Lower leg skin (tissue), 4 donors: ENCODE data around the gene LIPC. TPM values are rescaled to one million over a fixed set of nuclear protein-coding genes. Genes with fewer than 3 reads are reported as not detected.

Experiments
- DNase-seq, 2 donors: peaks; one replicate each; pipeline ENCODE4 v3.0.0-alpha.2; 2019; ENCODE audit warnings: low spot score in 2 of 2
- H3K4me3 ChIP-seq: fragments of 200-600 bp; sonication (generic); 2 replicates; pipeline ENCODE4 v1.5.1; 2017; ENCODE audit warnings: mild to moderate bottlenecking, low read depth; ENCODE audit not compliant: poor library complexity, severe bottlenecking
- CTCF ChIP-seq, 3 donors: fragments of 450-650 bp; IDR thresholded peaks; one replicate each; pipeline ENCODE4 v1.5.1; 2016; ENCODE audit warnings: antibody characterized with exemption in 3 of 3, mild to moderate bottlenecking in 3 of 3, moderate library complexity in 2 of 3
- POLR2A ChIP-seq, 2 donors: fragments of 450-650 bp; IDR thresholded peaks; one replicate each; pipeline ENCODE4 v1.6.1; 2016 to 2017; ENCODE audit warnings: antibody characterized with exemption in 2 of 2, mild to moderate bottlenecking in 1 of 2, moderate library complexity in 1 of 2
- WGBS, 2 donors: methylation state at CpG; one replicate each; pipeline ENCODE4 v1.1.5; 2018; 5-methylcytosine and 5-hydroxymethylcytosine counted together
- intact Hi-C: fragments of 100-400 bp; cut with DNase I; formaldehyde crosslinking; loops from one replicate; pipeline ENCODE4 v1.15.0; 2023; ENCODE audit warnings: low total_unique reads
- total RNA-seq, 4 donors: library from RNA; depleted of rRNA; stranded (reverse); fragments of >200 nt; gene quantifications; one replicate each; pipeline ENCODE4 v1.1.0, GENCODE V29; 2016

LIPC gene
- total RNA-seq, 4 donors from 2014 or later = 0.13 to 0.71 TPM; not detected in 2

DNA sequence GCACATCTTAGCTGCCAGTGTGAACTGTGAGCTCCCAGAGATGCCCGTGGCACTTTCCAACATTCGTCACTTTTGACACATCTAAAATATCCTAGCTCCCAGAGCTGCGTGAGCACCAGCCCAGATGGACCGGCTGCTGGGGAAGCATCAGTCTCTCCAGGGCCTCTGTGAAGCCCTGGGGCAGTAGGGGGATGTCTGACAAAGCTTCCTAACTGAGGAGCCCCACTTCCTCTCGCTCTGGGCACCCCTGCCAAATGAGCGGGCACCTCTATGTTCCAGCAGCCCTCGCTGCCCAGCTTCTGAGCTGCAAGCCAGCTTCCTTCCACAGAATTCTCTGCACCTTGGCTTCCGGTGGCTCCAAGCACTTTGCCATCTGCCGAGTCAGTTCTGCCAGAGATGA lies 91.1 kb downstream of the LIPC start:
- WGBS, 2 donors = 40 to 45% methylated on average over 9 of the region's 9 CpGs
- TF ChIP-seq CTCF (IDR thresholded peaks at IDR 0.05) (no peak), POLR2A (IDR thresholded peaks at IDR 0.05) (no peak)
- intact Hi-C loops = no loop called here
- peak in 1 of 2 donors; percentile 78 for DNase-seq
- no peak overlapping the region for H3K4me3 ChIP-seq

DNA sequence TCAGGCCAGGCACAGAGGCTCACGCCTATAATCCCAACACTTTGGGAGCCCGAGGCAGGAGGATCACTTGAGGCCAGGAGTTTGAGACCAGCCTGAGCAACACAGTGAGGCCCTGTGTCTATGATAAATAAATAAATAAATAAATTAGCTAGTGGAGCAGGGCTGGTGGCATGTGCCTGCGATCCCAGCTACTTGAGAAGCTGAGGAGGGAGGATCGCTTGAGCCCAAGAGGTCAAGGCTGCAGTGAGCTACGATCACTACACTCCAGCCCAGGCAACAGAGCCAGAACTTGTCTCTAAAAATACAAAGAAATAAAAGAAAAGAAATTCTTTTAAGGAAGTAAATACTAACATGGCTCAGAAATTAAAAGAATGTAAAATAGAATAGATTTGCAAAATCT lies 91.8 kb downstream of the LIPC start:
- no peak for TF ChIP-seq CTCF (IDR thresholded peaks at IDR 0.05)
- no peak for TF ChIP-seq POLR2A (IDR thresholded peaks at IDR 0.05)
- WGBS, 2 donors = 90 to 91% methylated on average over 5 of the region's 5 CpGs
- intact Hi-C loops = no loop called here
- H3K4me3 ChIP-seq = no peak overlapping the region
- peak in 1 of 2 donors; percentile 59 for DNase-seq

- 60 to 70% methylated on average over 2 of the region's 2 CpGs for WGBS, 2 donors
- TF ChIP-seq CTCF (IDR thresholded peaks at IDR 0.05) = no peak
- TF ChIP-seq POLR2A (IDR thresholded peaks at IDR 0.05) = no peak
- intact Hi-C loops = no loop called here
- H3K4me3 ChIP-seq = no peak overlapping the region
- no peak for DNase-seq
These were observed 92.5 kb downstream of the LIPC start for GRCh38 chr15:58524247-58524646.

GRCh38 chr15:58525991-58526421 lies 94.2 kb downstream of the LIPC start:
- DNase-seq = peak in 1 of 2 donors; percentile 76
- no peak for TF ChIP-seq CTCF (IDR thresholded peaks at IDR 0.05)
- TF ChIP-seq POLR2A (IDR thresholded peaks at IDR 0.05) = no peak
- H3K4me3 ChIP-seq = no peak overlapping the region
- intact Hi-C loops = no loop called here
- WGBS, 2 donors = 38 to 54% methylated on average over 4 of the region's 4 CpGs

- 87 to 88% methylated on average over 6 of the region's 7 CpGs for WGBS, 2 donors
- intact Hi-C loops = no loop called here
- peak in 1 of 2 donors; percentile 67 for DNase-seq
- TF ChIP-seq POLR2A (IDR thresholded peaks at IDR 0.05) = no peak
- no peak for TF ChIP-seq CTCF (IDR thresholded peaks at IDR 0.05)
- no peak overlapping the region for H3K4me3 ChIP-seq
These were observed 94.9 kb downstream of the LIPC start for GRCh38 chr15:58526647-58527192.
